BLaER1 treated with 17β-estradiol and CSF1 and Interleukin-3, amounts not matched to agents 10 nM and 100 nM (cell line): Measurements from ENCODE around the gene OR10A3.

ENCODE experiments used
- H3K27ac ChIP-seq, 11 experiments: shearing (Covaris generic); formaldehyde crosslinking; 2 replicates each; pipeline ENCODE4 v1.8.1; 2022
- H3K27me3 ChIP-seq, 11 experiments: shearing (Covaris generic); formaldehyde crosslinking; 2 replicates each; pipeline ENCODE4 v1.8.1; 2022
- H3K36me3 ChIP-seq, 11 experiments: shearing (Covaris generic); formaldehyde crosslinking; 2 replicates each; pipeline ENCODE4 v1.8.1; 2022
- H3K4me1 ChIP-seq, 10 experiments: shearing (Covaris generic); formaldehyde crosslinking; 2 replicates each; pipeline ENCODE4 v1.8.1; 2022
- H3K4me2 ChIP-seq, 11 experiments: shearing (Covaris generic); formaldehyde crosslinking; 2 replicates each; pipeline ENCODE4 v1.8.1; 2022
- H3K4me3 ChIP-seq, 10 experiments: shearing (Covaris generic); formaldehyde crosslinking; 2 replicates each; pipeline ENCODE4 v1.8.1; 2022
- H3K9ac ChIP-seq, 11 experiments: shearing (Covaris generic); formaldehyde crosslinking; 2 replicates each; pipeline ENCODE4 v1.8.1; 2022
- H3K9me3 ChIP-seq, 11 experiments: shearing (Covaris generic); formaldehyde crosslinking; replicated peaks in 1 of 11; 2 replicates each; pipeline ENCODE4 v1.8.1; 2022
- H4K20me1 ChIP-seq, 11 experiments: shearing (Covaris generic); formaldehyde crosslinking; 2 replicates each; pipeline ENCODE4 v1.8.1; 2022
- Cebpa-rat ChIP-seq, 11 experiments: shearing (Covaris generic); IDR thresholded peaks; 2 replicates each; pipeline ENCODE4 v1.8.1; 2022

OR10A3 gene

GRCh38 chr11:7955191-7955590 is 13.7 kb upstream of the OR10A3 start:
- Histone ChIP-seq H3K4me2 (no peak overlapping the region), H3K27ac (no peak overlapping the region), H3K36me3 (no peaks in the 10 kb centered on the region), H3K9me3 (peaks cover 0 to 6% (median 0%) of the 10 kb centered on the region in 11 experiments; a peak in 3 of 22 replicates), H4K20me1 (no peaks in the 10 kb centered on the region), H3K4me1 (no peaks in the 10 kb centered on the region), H3K27me3 (no peaks in the 10 kb centered on the region), H3K4me3 (no peak overlapping the region), H3K9ac (no peak overlapping the region)
- no peak for TF ChIP-seq Cebpa-rat (IDR thresholded peaks at IDR 0.05)

- H4K20me1 ChIP-seq: no peaks in the 10 kb centered on the region
- no peaks in the 10 kb centered on the region for H3K27me3 ChIP-seq
- H3K4me2 ChIP-seq: no peak overlapping the region
- no peak overlapping the region for H3K9ac ChIP-seq
- H3K4me3 ChIP-seq: no peak overlapping the region
- H3K9me3 ChIP-seq: peaks cover 2 to 12% (median 9%) of the 10 kb centered on the region in 11 experiments; a peak in 21 of 22 replicates
- H3K27ac ChIP-seq: no peak overlapping the region
- TF ChIP-seq Cebpa-rat (IDR thresholded peaks at IDR 0.05): 0 out of 22 replicates have a peak, but pooled peaks of 1 of the 11 experiments have one; percentile 10
- H3K36me3 ChIP-seq: no peaks in the 10 kb centered on the region
- H3K4me1 ChIP-seq: no peaks in the 10 kb centered on the region
Observed at GRCh38 chr11:7949934-7950333, 8.4 kb upstream of the OR10A3 start.

GRCh38 chr11:7944123-7944522 is 2.6 kb upstream of the OR10A3 start:
- Histone ChIP-seq H4K20me1 (no peaks in the 10 kb centered on the region), H3K4me2 (no peak overlapping the region), H3K4me1 (no peaks in the 10 kb centered on the region), H3K9ac (no peak overlapping the region), H3K36me3 (no peaks in the 10 kb centered on the region), H3K4me3 (no peak overlapping the region), H3K9me3 (peaks cover 27 to 39% (median 34%) of the 10 kb centered on the region in 11 experiments), H3K27me3 (no peaks in the 10 kb centered on the region), H3K27ac (no peak overlapping the region)
- TF ChIP-seq Cebpa-rat (IDR thresholded peaks at IDR 0.05): no peak

GRCh38 chr11:7941146-7941545 is 362 bp downstream of the OR10A3 start:
- no peak for TF ChIP-seq Cebpa-rat (IDR thresholded peaks at IDR 0.05)
- H3K4me1 ChIP-seq: no peaks in the 10 kb centered on the region

GRCh38 chr11:7936615-7937014 is 4.9 kb downstream of the OR10A3 start:
- no peak overlapping the region for H3K9ac ChIP-seq
- H3K4me3 ChIP-seq: no peak overlapping the region
- H3K36me3 ChIP-seq: no peaks in the 10 kb centered on the region
- H3K9me3 ChIP-seq: 0 out of 22 replicates have a peak, but pooled peaks cover 0 to 5% (median 0%) of the 10 kb centered on the region in 11 experiments
- TF ChIP-seq Cebpa-rat (IDR thresholded peaks at IDR 0.05): no peak
- no peaks in the 10 kb centered on the region for H3K4me1 ChIP-seq
- no peak overlapping the region for H3K4me2 ChIP-seq
- H4K20me1 ChIP-seq: no peaks in the 10 kb centered on the region
- H3K27me3 ChIP-seq: no peaks in the 10 kb centered on the region
- no peak overlapping the region for H3K27ac ChIP-seq

More at GRCh38 chr11:7941146-7941545, 362 bp downstream of the OR10A3 start:
- Histone ChIP-seq H3K4me3 (no peak overlapping the region), H3K27ac (no peak overlapping the region), H4K20me1 (no peaks in the 10 kb centered on the region), H3K27me3 (no peaks in the 10 kb centered on the region), H3K36me3 (no peaks in the 10 kb centered on the region), H3K4me2 (no peak overlapping the region), H3K9me3 (peaks cover 27 to 39% (median 34%) of the 10 kb centered on the region in 11 experiments), H3K9ac (no peak overlapping the region)

GRCh38 chr11:7931168-7931567 is 10.3 kb downstream of the OR10A3 start, which contains the start of gene OR10A6:
Gene OR10A6 (minus strand): TSS chr11:7931268. CDS start chr11:7928662, 2,606 bp downstream.
- no peaks in the 10 kb centered on the region for H3K27me3 ChIP-seq
- TF ChIP-seq Cebpa-rat (IDR thresholded peaks at IDR 0.05): no peak
- no peak within 1 kb of the TSS for H3K9ac ChIP-seq

GRCh38 chr11:7927635-7928034 is 13.9 kb downstream of the OR10A3 start:
- no peak overlapping the region for H3K9ac ChIP-seq
- TF ChIP-seq Cebpa-rat (IDR thresholded peaks at IDR 0.05): no peak
- H3K4me2 ChIP-seq: no peak overlapping the region
- no peaks in the 10 kb centered on the region for H3K36me3 ChIP-seq
- H3K27me3 ChIP-seq: no peaks in the 10 kb centered on the region
- H3K4me1 ChIP-seq: no peaks in the 10 kb centered on the region
- peaks cover 9 to 20% (median 11%) of the 10 kb centered on the region in 11 experiments; a peak in 21 of 22 replicates for H3K9me3 ChIP-seq
- no peaks in the 10 kb centered on the region for H4K20me1 ChIP-seq
- H3K4me3 ChIP-seq: no peak overlapping the region
- no peak overlapping the region for H3K27ac ChIP-seq

More at GRCh38 chr11:7931168-7931567, 10.3 kb downstream of the OR10A3 start, which contains the start of gene OR10A6:
- no peak within 1 kb of the TSS for H3K27ac ChIP-seq
- no peaks in the 10 kb centered on the region for H3K4me1 ChIP-seq
- H3K9me3 ChIP-seq: peaks cover 3 to 14% (median 4%) of the 10 kb centered on the region in 11 experiments; a peak in 21 of 22 replicates
- no peak within 1 kb of the TSS for H3K4me2 ChIP-seq
- no peaks in the 10 kb centered on the region for H4K20me1 ChIP-seq
- no peak within 1 kb of the TSS for H3K4me3 ChIP-seq
- no peaks in the 10 kb centered on the region for H3K36me3 ChIP-seq

GRCh38 chr11:7924536-7924935 is 17.0 kb downstream of the OR10A3 start:
- no peak for TF ChIP-seq Cebpa-rat (IDR thresholded peaks at IDR 0.05)
- Histone ChIP-seq H3K4me2 (no peak overlapping the region), H3K9me3 (peaks cover 9 to 20% (median 11%) of the 10 kb centered on the region in 11 experiments; a peak in 21 of 22 replicates), H3K4me1 (no peaks in the 10 kb centered on the region), H3K27me3 (no peaks in the 10 kb centered on the region), H3K9ac (no peak overlapping the region), H3K36me3 (no peaks in the 10 kb centered on the region), H3K4me3 (no peak overlapping the region), H4K20me1 (no peaks in the 10 kb centered on the region), H3K27ac (no peak overlapping the region)

GRCh38 chr11:7918141-7918540 is 23.4 kb downstream of the OR10A3 start:
- Histone ChIP-seq H3K4me2 (no peak overlapping the region), H3K9ac (no peak overlapping the region), H3K27me3 (no peaks in the 10 kb centered on the region), H3K4me1 (no peaks in the 10 kb centered on the region), H4K20me1 (no peaks in the 10 kb centered on the region), H3K9me3 (no peaks in the 10 kb centered on the region), H3K27ac (no peak overlapping the region), H3K36me3 (no peaks in the 10 kb centered on the region), H3K4me3 (no peak overlapping the region)
- TF ChIP-seq Cebpa-rat (IDR thresholded peaks at IDR 0.05): no peak

GRCh38 chr11:7911011-7911410 is 30.5 kb downstream of the OR10A3 start:
- no peak overlapping the region for H3K9ac ChIP-seq
- H3K36me3 ChIP-seq: no peaks in the 10 kb centered on the region
- H3K4me2 ChIP-seq: no peak overlapping the region
- H3K27me3 ChIP-seq: no peaks in the 10 kb centered on the region
- no peak overlapping the region for H3K4me3 ChIP-seq
- no peaks in the 10 kb centered on the region for H4K20me1 ChIP-seq
- H3K4me1 ChIP-seq: peaks cover 0 to 8% (median 0%) of the 10 kb centered on the region in 10 experiments; a peak in 3 of 20 replicates
- no peak overlapping the region for H3K27ac ChIP-seq
- H3K9me3 ChIP-seq: no peaks in the 10 kb centered on the region
- no peak for TF ChIP-seq Cebpa-rat (IDR thresholded peaks at IDR 0.05)
